ENCODE results near the gene PIBF1.
"Not testable (repeated sequence)": the region's sequence is repeated elsewhere in the genome, so short reads cannot be mapped to it uniquely, and the experiment has no call there.

GRCh38 chr13:72845148-72845547, 63.2 kb downstream of the PIBF1 start:
- TF ChIP-seq CTCF, POLR2A (IDR thresholded peaks at IDR 0.05): not testable (repeated sequence)

Measured in tibial nerve (tissue), 3 donors.